Right atrium auricular region (tissue), 2 donors: ENCODE results near the gene COL4A2. TPM values are rescaled to one million over a fixed set of nuclear protein-coding genes. Genes with fewer than 3 reads are reported as not detected.

Source experiments
- DNase-seq: peaks from one replicate; pipeline ENCODE4 v3.0.0-alpha.2; 2019; ENCODE audit warnings: low spot score
- H3K27ac ChIP-seq, 2 donors: fragments of 200-600 bp; sonication (generic); 1 replicate in 1 of 2; 2 replicates in 1 of 2; pipeline ENCODE4 v1.5.1; 2016 to 2019
- H3K27me3 ChIP-seq, 2 donors: fragments of 200-600 bp; sonication (generic); one replicate each; pipeline versions ENCODE4 v1.5.1 to v1.6.0; 2017 to 2019
- H3K36me3 ChIP-seq: fragments of 200-600 bp; sonication (generic); one replicate; pipeline ENCODE4 v1.5.1; 2016
- H3K4me1 ChIP-seq, 2 donors: fragments of 200-600 bp; sonication (generic); one replicate each; pipeline versions ENCODE4 v1.5.1 to v1.6.0; 2017 to 2019
- H3K4me3 ChIP-seq, 2 donors: fragments of 200-600 bp; sonication (generic); 1 replicate in 1 of 2; 2 replicates in 1 of 2; pipeline ENCODE4 v1.5.1; 2017 to 2019; ENCODE audit warnings: mild to moderate bottlenecking in 1 of 2, moderate library complexity in 1 of 2
- H3K9me3 ChIP-seq, 2 donors: fragments of 200-600 bp; sonication (generic); one replicate each; pipeline ENCODE4 v1.5.1; 2019
- total RNA-seq, 2 donors: library from RNA; depleted of rRNA; stranded (reverse); fragments of >200 nt; gene quantifications; one replicate each; pipeline ENCODE4 v1.1.0, GENCODE V29; 2016
- TF ChIP-seq, protein P1 (sequence below), 2 donors: fragments of 200-600 bp; sonication (generic); IDR thresholded peaks; one replicate each; pipeline ENCODE4 v1.5.1; 2019; ENCODE audit warnings: antibody characterized with exemption in 2 of 2

Gene COL4A2
- total RNA-seq, 2 donors from 2014 or later: 141 to 153 TPM

GRCh38 chr13:110277357-110277975 is 29.6 kb upstream of the COL4A2 start:
- peak; percentile 58 for DNase-seq
- no peak overlapping the region for H3K4me3 ChIP-seq
- peaks cover 0 to 85% of the 10 kb centered on the region in 2 donors for H3K4me1 ChIP-seq
- TF ChIP-seq, protein P1, sequence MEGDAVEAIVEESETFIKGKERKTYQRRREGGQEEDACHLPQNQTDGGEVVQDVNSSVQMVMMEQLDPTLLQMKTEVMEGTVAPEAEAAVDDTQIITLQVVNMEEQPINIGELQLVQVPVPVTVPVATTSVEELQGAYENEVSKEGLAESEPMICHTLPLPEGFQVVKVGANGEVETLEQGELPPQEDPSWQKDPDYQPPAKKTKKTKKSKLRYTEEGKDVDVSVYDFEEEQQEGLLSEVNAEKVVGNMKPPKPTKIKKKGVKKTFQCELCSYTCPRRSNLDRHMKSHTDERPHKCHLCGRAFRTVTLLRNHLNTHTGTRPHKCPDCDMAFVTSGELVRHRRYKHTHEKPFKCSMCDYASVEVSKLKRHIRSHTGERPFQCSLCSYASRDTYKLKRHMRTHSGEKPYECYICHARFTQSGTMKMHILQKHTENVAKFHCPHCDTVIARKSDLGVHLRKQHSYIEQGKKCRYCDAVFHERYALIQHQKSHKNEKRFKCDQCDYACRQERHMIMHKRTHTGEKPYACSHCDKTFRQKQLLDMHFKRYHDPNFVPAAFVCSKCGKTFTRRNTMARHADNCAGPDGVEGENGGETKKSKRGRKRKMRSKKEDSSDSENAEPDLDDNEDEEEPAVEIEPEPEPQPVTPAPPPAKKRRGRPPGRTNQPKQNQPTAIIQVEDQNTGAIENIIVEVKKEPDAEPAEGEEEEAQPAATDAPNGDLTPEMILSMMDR (IDR thresholded peaks at IDR 0.05): no peak
- H3K36me3 ChIP-seq: no peaks in the 10 kb centered on the region
- H3K27ac ChIP-seq: peak overlapping the region; percentile 32 to 49
- no peaks in the 10 kb centered on the region for H3K9me3 ChIP-seq
- H3K27me3 ChIP-seq: no peaks in the 10 kb centered on the region

- no peaks in the 10 kb centered on the region for H3K27me3 ChIP-seq
- no peak overlapping the region for H3K27ac ChIP-seq
- no peak overlapping the region for H3K4me3 ChIP-seq
- no peaks in the 10 kb centered on the region for H3K9me3 ChIP-seq
- TF ChIP-seq, protein P1 (IDR thresholded peaks at IDR 0.05): no peak
- peak; percentile 57 for DNase-seq
- no peaks in the 10 kb centered on the region for H3K36me3 ChIP-seq
- peaks cover 0 to 94% of the 10 kb centered on the region in 2 donors for H3K4me1 ChIP-seq
Observed at GRCh38 chr13:110278859-110279258, 28.2 kb upstream of the COL4A2 start.

DNA sequence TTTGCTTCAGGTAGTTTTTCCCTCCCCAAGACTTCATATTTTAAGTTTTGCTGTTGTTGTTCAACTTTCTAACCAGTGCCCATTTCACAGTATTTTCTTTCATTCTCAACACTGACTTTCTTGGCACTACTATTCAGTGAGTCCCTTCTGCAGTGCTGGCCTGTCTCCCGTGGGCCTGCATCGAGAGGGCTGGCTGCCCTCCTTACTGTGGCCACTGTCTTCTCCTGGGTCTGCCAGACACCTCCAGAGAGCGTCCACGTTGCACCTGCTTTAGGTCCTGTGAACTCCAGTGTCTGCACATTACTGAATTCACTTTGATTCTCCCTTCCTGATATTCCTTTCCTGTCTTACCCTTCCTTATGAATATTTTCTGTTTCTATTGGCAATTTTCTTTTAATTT is 27.4 kb upstream of the COL4A2 start:
- H3K9me3 ChIP-seq: no peaks in the 10 kb centered on the region
- TF ChIP-seq, protein P1 (IDR thresholded peaks at IDR 0.05): no peak
- no peak for DNase-seq
- no peak overlapping the region for H3K4me3 ChIP-seq
- H3K36me3 ChIP-seq: no peaks in the 10 kb centered on the region
- peak overlapping the region; percentile 33 to 43 for H3K27ac ChIP-seq
- H3K4me1 ChIP-seq: peaks cover 0 to 95% of the 10 kb centered on the region in 2 donors
- H3K27me3 ChIP-seq: no peaks in the 10 kb centered on the region

- no peaks in the 10 kb centered on the region for H3K9me3 ChIP-seq
Observed at GRCh38 chr13:110280231-110280813, 26.8 kb upstream of the COL4A2 start.

GRCh38 chr13:110280985-110281688 is 25.9 kb upstream of the COL4A2 start:
- peak overlapping the region; percentile 33 to 43 for H3K27ac ChIP-seq
- TF ChIP-seq, protein P1 (IDR thresholded peaks at IDR 0.05): no peak
- no peaks in the 10 kb centered on the region for H3K36me3 ChIP-seq
- no peak overlapping the region for H3K4me3 ChIP-seq
- no peaks in the 10 kb centered on the region for H3K27me3 ChIP-seq
- no peaks in the 10 kb centered on the region for H3K9me3 ChIP-seq
- DNase-seq: peak; percentile 75
- peaks cover 0 to 95% of the 10 kb centered on the region in 2 donors for H3K4me1 ChIP-seq

More at GRCh38 chr13:110280231-110280813, 26.8 kb upstream of the COL4A2 start:
- Histone ChIP-seq H3K4me3 (no peak overlapping the region), H3K27ac (peak overlapping the region; percentile 33 to 43), H3K4me1 (peaks cover 0 to 95% of the 10 kb centered on the region in 2 donors), H3K27me3 (no peaks in the 10 kb centered on the region), H3K36me3 (no peaks in the 10 kb centered on the region)
- DNase-seq: no peak
- TF ChIP-seq, protein P1 (IDR thresholded peaks at IDR 0.05): no peak
